Brain pericyte (primary cell): ENCODE measurements around the gene SPACDR.
A peak's percentile ranks its signal among the peaks of the same experiment; 100 is the strongest.

Source experiments
- DNase-seq: peaks from one replicate; pipeline ENCODE4 v3.0.0-alpha.2; 2012; ENCODE audit warnings: low read depth, low spot score

The SPACDR gene

GRCh38 chr7:100437150-100438100 is 26.6 kb downstream of the SPACDR start:
- DNase-seq: no peak

- DNase-seq: no peak
Measured at GRCh38 chr7:100435401-100436304, 28.4 kb downstream of the SPACDR start.

- DNase-seq: no peak
Measured at GRCh38 chr7:100434297-100435144, 29.5 kb downstream of the SPACDR start.

- DNase-seq: no peak
Measured at GRCh38 chr7:100433592-100434296, 30.3 kb downstream of the SPACDR start.

DNA sequence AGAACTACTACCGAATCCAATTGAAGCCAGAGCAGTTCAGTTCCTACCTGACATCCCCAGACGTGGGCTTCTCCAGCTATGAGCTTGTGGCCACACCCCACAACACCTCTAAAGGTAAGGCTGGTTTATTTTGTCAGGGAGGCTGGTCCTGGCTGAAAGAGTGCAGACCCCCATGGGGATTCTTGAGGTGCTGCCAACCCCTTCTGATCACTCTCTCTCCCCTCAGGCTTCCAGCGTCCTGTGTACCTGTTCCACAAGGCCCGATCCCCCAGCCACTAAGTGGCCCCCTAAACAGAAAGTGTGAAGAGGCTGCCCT is 30.8 kb downstream of the SPACDR start:
- DNase-seq: no peak

DNA sequence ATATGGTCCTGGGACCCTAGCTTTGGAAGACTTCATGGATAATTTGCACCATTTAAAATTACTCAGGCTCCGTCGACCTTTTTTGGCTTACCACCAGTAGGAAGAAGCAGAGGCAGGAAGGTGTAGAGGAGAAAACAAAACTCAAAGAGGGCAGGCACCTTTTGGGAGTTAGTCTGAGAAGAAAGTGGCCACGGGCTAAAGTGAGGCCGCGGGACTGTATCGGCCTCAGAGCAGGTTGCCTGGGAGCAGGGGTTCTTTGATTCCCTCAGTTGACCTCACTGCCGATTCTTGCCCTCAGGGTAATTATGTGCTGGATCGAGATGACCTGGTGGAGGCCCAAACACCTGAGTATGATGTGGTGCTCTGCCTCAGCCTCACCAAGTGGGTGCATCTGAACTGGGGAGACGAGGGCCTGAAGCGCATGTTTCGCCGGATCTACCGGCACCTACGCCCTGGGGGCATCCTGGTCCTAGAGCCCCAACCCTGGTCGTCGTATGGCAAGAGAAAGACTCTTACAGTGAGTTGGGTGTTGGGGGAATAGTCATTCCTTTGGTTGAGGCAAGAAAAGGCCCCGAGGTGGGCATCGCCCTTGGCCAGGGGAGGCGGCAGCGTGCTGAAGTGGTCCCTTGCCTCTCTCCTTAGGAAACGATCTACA is 31.3 kb downstream of the SPACDR start:
- DNase-seq: no peak

DNA sequence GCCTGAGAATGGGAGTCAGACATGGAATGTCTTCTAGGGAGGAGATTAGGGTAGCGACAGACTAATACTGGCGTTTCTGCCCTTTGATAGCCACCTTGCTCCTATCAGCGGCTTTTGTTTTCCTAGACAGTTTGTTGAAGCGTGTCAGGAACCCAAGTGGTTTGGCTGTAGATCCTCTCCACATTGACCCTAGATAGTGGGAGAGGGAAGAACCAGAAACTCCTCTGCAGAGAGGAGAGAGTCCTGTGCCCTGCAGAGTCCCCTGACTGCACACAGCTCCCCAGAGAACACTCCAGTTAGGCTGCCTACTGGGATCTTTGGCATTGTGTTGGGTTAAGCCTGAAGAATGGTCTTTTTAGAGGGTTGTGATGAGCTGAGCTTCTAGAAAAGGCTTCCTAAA is 32.0 kb downstream of the SPACDR start:
- DNase-seq: no peak

- no peak for DNase-seq
Measured at GRCh38 chr7:100431286-100431735, 32.7 kb downstream of the SPACDR start.

- no peak for DNase-seq
Measured at GRCh38 chr7:100430493-100431285, 33.4 kb downstream of the SPACDR start.

DNA sequence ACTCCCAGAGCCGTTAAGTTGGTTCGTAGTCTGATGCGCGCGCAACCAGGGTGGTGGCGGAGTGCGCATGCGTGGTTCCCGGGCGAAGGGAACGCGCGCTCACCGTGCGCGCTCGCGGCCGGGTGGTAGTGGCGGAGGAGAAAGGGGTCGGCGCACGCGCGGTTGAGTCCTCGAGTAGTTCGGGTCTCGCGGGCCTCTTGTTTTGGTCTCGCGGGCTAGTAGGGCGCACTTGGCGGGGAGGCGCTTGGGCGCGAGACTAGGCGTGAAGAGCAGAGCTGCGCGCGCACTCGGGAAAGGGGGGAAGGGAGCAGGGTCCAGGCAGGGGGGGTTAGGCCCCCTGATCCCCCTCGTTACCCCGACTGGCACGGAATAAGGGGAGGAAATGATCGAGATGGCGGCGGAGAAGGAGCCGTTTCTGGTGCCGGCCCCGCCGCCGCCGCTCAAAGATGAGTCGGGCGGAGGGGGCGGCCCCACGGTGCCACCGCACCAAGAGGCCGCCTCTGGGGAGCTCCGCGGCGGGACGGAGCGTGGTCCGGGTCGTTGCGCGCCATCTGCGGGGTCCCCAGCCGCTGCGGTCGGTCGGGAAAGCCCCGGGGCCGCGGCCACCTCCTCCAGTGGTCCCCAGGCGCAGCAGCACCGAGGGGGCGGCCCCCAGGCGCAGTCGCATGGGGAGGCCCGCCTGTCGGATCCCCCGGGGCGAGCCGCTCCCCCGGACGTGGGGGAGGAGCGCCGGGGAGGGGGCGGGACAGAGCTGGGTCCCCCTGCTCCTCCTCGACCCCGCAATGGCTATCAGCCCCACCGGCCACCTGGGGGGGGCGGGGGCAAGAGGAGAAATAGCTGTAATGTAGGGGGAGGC is 34.2 kb downstream of the SPACDR start, which contains the start of gene MEPCE:
Gene MEPCE, plus strand, starts transcription at position 195 of the 856 bp plus-strand sequence. Its CDS starts 188 bp downstream, at position 383.
- peak; percentile 96 for DNase-seq

GRCh38 chr7:100428967-100429636 is 35.0 kb downstream of the SPACDR start:
- peak; percentile 99 for DNase-seq

DNA sequence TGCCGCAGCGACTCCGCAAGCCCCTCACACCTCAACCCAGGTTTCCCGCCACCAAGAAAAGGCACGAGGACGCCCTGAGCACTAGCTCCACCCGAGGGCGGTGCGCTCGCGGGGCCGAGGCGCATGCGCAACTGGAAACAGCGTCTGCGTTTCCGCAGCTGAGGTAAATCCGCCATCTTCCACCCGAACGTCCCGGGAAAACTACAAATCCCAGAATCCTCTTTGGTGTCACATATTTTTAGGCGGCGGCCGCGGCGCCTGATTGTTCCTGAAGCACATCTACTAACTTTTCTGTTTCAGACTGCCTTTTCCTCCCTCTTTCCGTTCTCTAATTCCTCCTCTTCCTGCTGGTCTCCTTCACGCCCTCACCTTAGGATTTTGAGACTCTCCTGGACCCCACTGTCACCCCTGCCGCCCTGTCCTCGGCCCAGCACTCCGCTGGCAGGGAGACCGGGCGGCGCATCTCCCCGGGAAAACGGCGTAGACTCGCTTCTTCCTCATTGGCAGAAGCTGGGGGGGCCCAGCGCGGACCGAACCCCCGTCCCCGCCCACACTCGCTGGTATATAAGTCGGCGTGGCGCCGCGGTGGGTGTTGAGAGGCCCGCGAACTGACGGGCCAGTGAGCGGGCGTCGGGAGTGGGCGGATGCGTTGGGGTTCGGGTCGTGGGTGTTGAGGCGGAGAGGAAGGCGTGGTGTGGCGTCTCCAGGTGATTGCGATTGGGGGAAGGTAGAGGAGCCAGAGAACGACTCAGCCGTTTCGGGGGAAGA is 35.7 kb downstream of the SPACDR start, which contains the start of gene ZCWPW1:
Gene ZCWPW1, minus strand, starts transcription at position 505 of the 768 bp plus-strand sequence. CDS start 8,054 bp downstream, outside the sequence.
- DNase-seq: peak; percentile 90

DNA sequence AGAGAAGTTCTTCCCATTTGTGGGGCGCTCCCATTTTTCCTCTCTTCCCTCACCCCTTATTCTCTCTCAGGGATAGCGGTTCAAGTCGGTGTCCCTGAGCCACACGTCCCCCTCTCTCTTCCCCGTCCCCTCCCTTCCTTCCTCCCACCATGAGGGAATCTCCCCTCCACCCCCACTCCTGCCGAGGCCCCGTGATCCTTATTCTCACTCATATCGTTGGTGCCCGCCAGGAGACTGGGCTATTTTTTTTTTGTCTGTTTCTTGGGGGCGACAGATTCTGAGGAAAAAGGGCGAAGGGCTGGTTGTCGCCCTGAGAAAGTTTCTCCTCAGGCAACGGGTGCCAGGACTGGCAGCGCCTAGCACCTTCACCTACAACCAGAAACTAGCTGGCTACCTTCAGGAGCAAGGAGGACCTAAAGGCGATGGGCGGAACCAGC is 36.3 kb downstream of the SPACDR start:
- DNase-seq: no peak

DNA sequence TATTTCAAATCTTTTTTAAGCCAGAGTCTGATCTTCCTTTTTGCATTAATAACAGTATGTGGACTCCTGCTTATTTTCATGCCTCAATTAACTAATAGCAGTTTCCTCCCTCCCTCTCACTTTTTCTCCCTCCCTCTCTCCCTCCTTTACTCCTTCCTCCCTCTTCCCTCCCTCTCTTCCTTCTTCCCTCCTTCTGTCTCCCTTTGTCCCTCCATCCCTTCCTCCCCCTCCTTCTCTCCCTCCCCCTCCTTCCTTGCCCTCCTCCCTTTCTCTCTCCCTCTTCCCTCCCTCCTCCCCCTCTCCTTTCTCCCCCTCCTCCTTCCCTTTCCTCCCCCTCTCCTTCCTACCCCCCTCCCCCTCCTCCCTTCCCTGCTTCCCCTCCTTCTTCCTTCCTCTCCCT is 37.5 kb downstream of the SPACDR start:
- no peak for DNase-seq

GRCh38 chr7:100425347-100425746 is 38.7 kb downstream of the SPACDR start:
- no peak for DNase-seq

GRCh38 chr7:100423315-100423714 is 40.7 kb downstream of the SPACDR start:
- no peak for DNase-seq
